Stomach (tissue), 9 donors: ENCODE results near the gene ZNF776. TPM values are rescaled to one million over a fixed set of nuclear protein-coding genes. Genes with fewer than 3 reads are reported as not detected.
"Not testable (repeated sequence)": the region's sequence is repeated elsewhere in the genome, so short reads cannot be mapped to it uniquely, and the experiment has no call there.

ENCODE experiments used
- DNase-seq, 2 donors: peaks; one replicate each; pipeline versions ENCODE4 v3.0.0 to v3.0.0-alpha.2; 2013 to 2019
- H3K27ac ChIP-seq, 5 donors: fragments of 200-600 bp in 4 of 5; sonication (generic) in 4 of 5; one replicate each; pipeline ENCODE4 v1.5.1; 2013 to 2019; ENCODE audit warnings: mild to moderate bottlenecking in 1 of 5, moderate library complexity in 1 of 5
- H3K27me3 ChIP-seq, 3 donors: fragments of 200-600 bp; sonication (generic); one replicate each; pipeline ENCODE4 v1.5.1; 2017 to 2019; ENCODE audit warnings: mixed run types in 1 of 3
- H3K36me3 ChIP-seq, 4 donors: fragments of 200-600 bp; sonication (generic); 1 replicate in 3 of 4; 2 replicates in 1 of 4; pipeline ENCODE4 v1.5.1; 2016 to 2019
- H3K4me1 ChIP-seq, 4 donors: fragments of 200-600 bp; sonication (generic); one replicate each; pipeline ENCODE4 v1.5.1; 2016 to 2019
- H3K4me3 ChIP-seq, 4 donors: fragments of 200-600 bp; sonication (generic) in 3 of 4; one replicate each; pipeline ENCODE4 v1.5.1; 2016 to 2019; ENCODE audit warnings: mild to moderate bottlenecking in 1 of 4
- H3K9me3 ChIP-seq, 4 donors: fragments of 200-600 bp; sonication (generic); one replicate each; pipeline ENCODE4 v1.5.1; 2016 to 2019
- CTCF ChIP-seq, 7 experiments: fragments of 450-650 bp in 4 of 7; fragments of 200-600 bp in 3 of 7; sonication (generic) in 3 of 7; IDR thresholded peaks; one replicate each; pipeline ENCODE4 v1.5.1; 2016 to 2019; ENCODE audit warnings: antibody characterized with exemption in 7 of 7, control low read depth in 2 of 7, mild to moderate bottlenecking in 1 of 7
- EP300 ChIP-seq: sonication (generic); formaldehyde crosslinking; IDR thresholded peaks from one replicate; pipeline ENCODE4 v1.6.1; 2017; ENCODE audit warnings: antibody characterized with exemption
- POLR2A ChIP-seq, 4 donors: fragments of 450-650 bp; IDR thresholded peaks; one replicate each; pipeline ENCODE4 v1.6.1; 2016; ENCODE audit warnings: antibody characterized with exemption in 4 of 4, control low read depth in 2 of 4, mild to moderate bottlenecking in 1 of 4, moderate library complexity in 1 of 4
- POLR2AphosphoS5 ChIP-seq, 3 donors: sonication (generic); formaldehyde crosslinking; IDR thresholded peaks; one replicate each; pipeline ENCODE4 v1.6.1; 2016; ENCODE audit warnings: antibody characterized with exemption in 3 of 3
- WGBS, 5 donors: extraction: QIAGEN DNeasy Blood & Tissue Kit in 3 of 5; methylation state at CpG; one replicate each; pipeline versions ENCODE4 v1.1.5 to v1.1.7; 2013 to 2018; 5-methylcytosine and 5-hydroxymethylcytosine counted together
- intact Hi-C: fragments of 100-400 bp; cut with DNase I; formaldehyde crosslinking; loops from one replicate; pipeline ENCODE4 v1.15.1; 2023; ENCODE audit warnings: low total_unique reads
- polyA plus RNA-seq, 3 donors: library from polyadenylated mRNA; stranded (reverse); fragments of 200-250 nt; gene quantifications; one replicate each; pipeline ENCODE4 v1.2.3, GENCODE V29; 2013
- total RNA-seq, 5 donors: library from RNA; depleted of rRNA; stranded (reverse); fragments of >200 nt; gene quantifications; one replicate each; pipeline versions ENCODE4 v1.1.0 to v1.2.3, GENCODE V29; 2014 to 2016
- donor health status: healthy with polysubstance abuse.
- donor health status: Bipolar disorder and iron deficiency.
- donor health status: healthy.

The ZNF776 gene
- total and polyA plus RNA-seq, 8 donors: 1.9 to 72.0 (median 19.2) TPM

GRCh38 chr19:57789288-57789687 lies 42.7 kb downstream of the ZNF776 start:
- no peak for TF ChIP-seq CTCF (IDR thresholded peaks at IDR 0.05)
- TF ChIP-seq POLR2AphosphoS5 (IDR thresholded peaks at IDR 0.05): no peak
- TF ChIP-seq EP300: no peak
- no peak for TF ChIP-seq POLR2A (IDR thresholded peaks at IDR 0.05)
- WGBS, 5 donors: 97 to 99% (median 98%) methylated on average over 3 to 4 of the region's 4 CpGs
- intact Hi-C loops: no loop called here
- no peak for DNase-seq
- H3K27ac ChIP-seq: no peak overlapping the region
- no peak overlapping the region for H3K4me3 ChIP-seq
- H3K27me3 ChIP-seq: no peaks in the 10 kb centered on the region
- H3K4me1 ChIP-seq: no peaks in the 10 kb centered on the region
- peaks cover 21 to 98% (median 85%) of the 10 kb centered on the region in 4 donors for H3K36me3 ChIP-seq
- H3K9me3 ChIP-seq: peaks cover 11 to 79% (median 61%) of the 10 kb centered on the region in 4 donors

- H3K27me3 ChIP-seq, H3K4me3 ChIP-seq, H3K27ac ChIP-seq, intact Hi-C loops, DNase-seq: not testable (repeated sequence)
- H3K4me1 ChIP-seq: peaks cover 11 to 31% (median 23%) of the 10 kb centered on the region in 4 donors
- WGBS, 5 donors: 92 to 100% (median 97%) methylated on average over 1 of the region's 1 CpG
- H3K36me3 ChIP-seq: peaks cover 17 to 64% (median 54%) of the 10 kb centered on the region in 4 donors
- H3K9me3 ChIP-seq: peaks cover 0 to 19% (median 0%) of the 10 kb centered on the region in 4 donors
Observed at GRCh38 chr19:57796580-57796979, 50.0 kb downstream of the ZNF776 start.

DNA sequence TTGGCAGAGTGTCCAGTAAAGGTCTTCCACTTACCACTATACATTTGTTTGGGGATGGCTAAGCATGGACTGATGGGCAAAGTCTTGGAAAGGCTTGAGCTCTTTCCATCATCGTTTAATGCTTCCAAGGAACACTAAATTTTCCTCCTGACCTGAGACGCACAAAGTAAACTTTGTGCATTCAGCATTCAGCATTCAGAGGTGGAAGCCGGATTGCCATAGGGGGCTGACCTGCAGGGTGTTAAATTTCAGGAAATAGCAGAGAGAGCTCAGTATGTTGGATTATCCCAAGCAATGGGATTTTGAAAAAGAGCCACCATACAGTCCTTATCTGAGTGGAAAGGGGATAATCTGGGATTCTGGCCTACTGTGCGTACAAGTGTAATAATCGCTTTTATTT lies 54.1 kb downstream of the ZNF776 start:
- H3K27ac ChIP-seq: peak overlapping the region in 2 of 5 donors; percentile 89 to 94

DNA sequence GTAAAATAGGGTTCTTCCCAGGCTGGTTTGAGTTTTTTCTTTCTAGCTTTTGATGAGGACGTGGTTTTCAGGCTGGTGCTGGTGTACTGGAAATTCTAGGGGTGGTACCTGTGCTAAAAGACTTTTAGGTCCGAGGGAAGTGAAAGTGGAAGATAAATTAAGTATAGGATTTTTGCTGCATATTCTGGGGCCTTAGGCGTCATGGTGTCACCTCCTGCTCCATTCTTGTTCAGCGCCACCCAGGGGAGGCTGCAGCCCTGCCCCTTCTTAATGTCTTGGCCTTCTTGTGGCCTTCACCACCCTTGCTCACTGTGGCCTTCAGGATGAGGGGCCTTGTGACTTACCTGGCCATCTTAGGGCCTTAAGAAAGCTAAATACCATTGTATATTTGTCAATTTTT lies 55.7 kb downstream of the ZNF776 start:
- Histone ChIP-seq H3K4me3 (no peak overlapping the region), H3K36me3 (peaks cover 0 to 20% (median 16%) of the 10 kb centered on the region in 4 donors), H3K9me3 (no peaks in the 10 kb centered on the region), H3K27ac (peak overlapping the region; percentile 76 to 94 (median 88)), H3K27me3 (no peaks in the 10 kb centered on the region), H3K4me1 (peaks cover 23 to 88% (median 56%) of the 10 kb centered on the region in 4 donors)
- DNase-seq: no peak
- TF ChIP-seq POLR2AphosphoS5 (IDR thresholded peaks at IDR 0.05): no peak
- no peak for TF ChIP-seq EP300
- TF ChIP-seq POLR2A (IDR thresholded peaks at IDR 0.05): no peak
- TF ChIP-seq CTCF (IDR thresholded peaks at IDR 0.05): no peak
- 82 to 90% (median 83%) methylated on average over 4 of the region's 4 CpGs for WGBS, 5 donors
- intact Hi-C loops: no loop called here

More for the DNA sequence above, 54.1 kb downstream of the ZNF776 start:
- intact Hi-C loops: no loop called here
- DNase-seq: no peak
- TF ChIP-seq CTCF (IDR thresholded peaks at IDR 0.05): no peak
- TF ChIP-seq EP300: no peak
- TF ChIP-seq POLR2A (IDR thresholded peaks at IDR 0.05): no peak
- no peak for TF ChIP-seq POLR2AphosphoS5 (IDR thresholded peaks at IDR 0.05)
- peaks cover 4 to 23% (median 16%) of the 10 kb centered on the region in 4 donors for H3K36me3 ChIP-seq
- no peaks in the 10 kb centered on the region for H3K9me3 ChIP-seq
- H3K4me1 ChIP-seq: peaks cover 23 to 72% (median 43%) of the 10 kb centered on the region in 4 donors
- H3K4me3 ChIP-seq: no peak overlapping the region
- WGBS, 5 donors: 56 to 75% (median 65%) methylated on average over 5 of the region's 5 CpGs
- no peaks in the 10 kb centered on the region for H3K27me3 ChIP-seq

DNA sequence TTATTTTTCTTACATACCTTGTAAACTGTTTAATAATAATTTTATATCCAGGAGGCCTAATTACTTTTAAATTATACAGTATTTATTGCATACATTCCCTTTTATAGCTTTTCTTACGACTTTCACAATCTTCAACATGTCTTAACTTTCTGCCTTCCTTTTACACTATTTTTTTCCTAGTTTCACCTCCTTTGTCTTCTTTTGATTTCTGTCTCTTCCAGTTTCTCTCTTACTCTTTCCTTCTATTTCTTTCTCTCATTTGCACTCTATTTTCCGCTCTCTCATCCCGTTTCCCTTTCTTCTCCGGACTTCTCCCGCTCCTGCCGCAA lies 56.6 kb downstream of the ZNF776 start:
- 3 to 19% (median 10%) methylated on average over 6 of the region's 6 CpGs for WGBS, 5 donors
- H3K4me1 ChIP-seq: peaks cover 23 to 97% (median 62%) of the 10 kb centered on the region in 4 donors
- H3K27ac ChIP-seq: peak overlapping the region; percentile 85 to 98 (median 89)
- peaks cover 8 to 24% (median 22%) of the 10 kb centered on the region in 4 donors for H3K36me3 ChIP-seq
- TF ChIP-seq CTCF (IDR thresholded peaks at IDR 0.05) (no peak), EP300 (no peak), POLR2A (IDR thresholded peaks at IDR 0.05) (no peak), POLR2AphosphoS5 (IDR thresholded peaks at IDR 0.05) (no peak)
- peak overlapping the region; percentile 45 to 55 (median 50) for H3K4me3 ChIP-seq
- H3K9me3 ChIP-seq: no peaks in the 10 kb centered on the region
- H3K27me3 ChIP-seq: no peaks in the 10 kb centered on the region
- DNase-seq: no peak
- intact Hi-C loops: no loop called here
